ENCODE data around the gene SAMD7.

SAMD7 gene

GRCh38 chr3:169879845-169880575 is 31.4 kb upstream of the SAMD7 start:
- H3K4me3 ChIP-seq (ENCODE audit: low read depth, low read length): no peak overlapping the region
- POLR2A ChIA-PET: no interaction called here
- TF ChIP-seq MEIS1 (CRISPR knock-in tag; IDR thresholded peaks at IDR 0.05; ENCODE audit: borderline replicate concordance): no peak
- no peak for TF ChIP-seq ZNF701 (tag by site-specific recombination; IDR thresholded peaks at IDR 0.05)
- TF ChIP-seq ZNF791 (tag by site-specific recombination; IDR thresholded peaks at IDR 0.05): no peak
- TF ChIP-seq ZNF596 (tag by site-specific recombination; IDR thresholded peaks at IDR 0.05): no peak
- no peak for TF ChIP-seq ZNF214 (tag by site-specific recombination; IDR thresholded peaks at IDR 0.05; ENCODE audit: borderline replicate concordance)
- TF ChIP-seq RBAK (tag by site-specific recombination; IDR thresholded peaks at IDR 0.05): no peak
- no peak for TF ChIP-seq ZNF580 (tag by site-specific recombination; IDR thresholded peaks at IDR 0.05)
- no peak for TF ChIP-seq KLF9 (tag by site-specific recombination; IDR thresholded peaks at IDR 0.05; ENCODE audit: low read depth)
- TF ChIP-seq ZBTB20 (tag by site-specific recombination; IDR thresholded peaks at IDR 0.05): no peak
- TF ChIP-seq ZBTB17 (tag by site-specific recombination; IDR thresholded peaks at IDR 0.05): no peak
- TF ChIP-seq TCF7L2 (IDR thresholded peaks at IDR 0.05; ENCODE audit: borderline replicate concordance, low read depth, low read length): no peak
- H3K36me3 ChIP-seq (ENCODE audit: control insufficient read depth in 2 of 2, insufficient read depth in 1 of 2, low read length in 2 of 2): no peaks in the 10 kb centered on the region
- CTCF ChIA-PET: no interaction called here
- no peaks in the 10 kb centered on the region for H3K4me1 ChIP-seq (ENCODE audit: control insufficient read depth, insufficient read depth, low read length)
- no peak overlapping the region for H3K27ac ChIP-seq (ENCODE audit: extremely low read depth, low read depth, low read length)
- no peaks in the 10 kb centered on the region for H3K9me3 ChIP-seq (ENCODE audit: control insufficient read depth, insufficient read depth, low read depth, low read length)

GRCh38 chr3:169880576-169881250 is 30.7 kb upstream of the SAMD7 start:
- Histone ChIP-seq H3K9me3 (ENCODE audit: control insufficient read depth, insufficient read depth, low read depth, low read length) (no peaks in the 10 kb centered on the region), H3K4me1 (ENCODE audit: control insufficient read depth, insufficient read depth, low read length) (no peaks in the 10 kb centered on the region), H3K4me3 (ENCODE audit: low read depth, low read length) (no peak overlapping the region), H3K27ac (ENCODE audit: extremely low read depth, low read depth, low read length) (no peak overlapping the region), H3K36me3 (ENCODE audit: control insufficient read depth in 2 of 2, insufficient read depth in 1 of 2, low read length in 2 of 2) (no peaks in the 10 kb centered on the region)
- ChIA-PET CTCF (no interaction called here), POLR2A (no interaction called here)
- TF ChIP-seq YY1 (tag by site-specific recombination; IDR thresholded peaks at IDR 0.05) (no peak), HOXA7 (CRISPR knock-in tag; IDR thresholded peaks at IDR 0.05; ENCODE audit: borderline replicate concordance) (no peak), ZNF830 (tag by site-specific recombination; IDR thresholded peaks at IDR 0.05; ENCODE audit: low read depth) (no peak)

GRCh38 chr3:169886671-169887070 is 24.7 kb upstream of the SAMD7 start:
- ChIA-PET CTCF (interaction anchor here (0.6 to 1.2 kb wide), 2 partner anchors 23 to 1636 kb away, joined by 3 to 4 read pairs; no protein-coding TSS in a partner anchor), POLR2A (no interaction called here)
- Histone ChIP-seq H3K36me3 (ENCODE audit: control insufficient read depth in 2 of 2, insufficient read depth in 1 of 2, low read length in 2 of 2) (no peaks in the 10 kb centered on the region), H3K4me1 (ENCODE audit: control insufficient read depth, insufficient read depth, low read length) (no peaks in the 10 kb centered on the region), H3K4me3 (ENCODE audit: low read depth, low read length) (no peak overlapping the region), H3K27ac (ENCODE audit: extremely low read depth, low read depth, low read length) (no peak overlapping the region), H3K9me3 (ENCODE audit: control insufficient read depth, insufficient read depth, low read depth, low read length) (no peaks in the 10 kb centered on the region)
- TF ChIP-seq ZFP41 (tag by site-specific recombination; IDR thresholded peaks at IDR 0.05; ENCODE audit: borderline replicate concordance): no peak
- TF ChIP-seq ZNF112 (tag by site-specific recombination; IDR thresholded peaks at IDR 0.05): no peak
- TF ChIP-seq ZNF626 (tag by site-specific recombination; IDR thresholded peaks at IDR 0.05): no peak
- no peak for TF ChIP-seq ZSCAN23 (tag by site-specific recombination; IDR thresholded peaks at IDR 0.05)
- no peak for TF ChIP-seq ZNF184 (tag by site-specific recombination; IDR thresholded peaks at IDR 0.05)
- TF ChIP-seq IKZF3 (tag by site-specific recombination; IDR thresholded peaks at IDR 0.05): no peak
- no peak for TF ChIP-seq ZNF18 (tag by site-specific recombination; IDR thresholded peaks at IDR 0.05)
- TF ChIP-seq ZNF148 (tag by site-specific recombination; IDR thresholded peaks at IDR 0.05; ENCODE audit: borderline replicate concordance): no peak

Data from HEK293 (cell line).